HEK293 (cell line): ENCODE measurements around the gene EPN2.
"Not testable (repeated sequence)": the region's sequence is repeated elsewhere in the genome, so short reads cannot be mapped to it uniquely, and the experiment has no call there.

ENCODE experiments used
- CTCF ChIP-seq: fragments of 450-650 bp; formaldehyde crosslinking; IDR thresholded peaks from 2 replicates; pipeline ENCODE4 v1.5.1; 2016; ENCODE audit warnings: missing biosample characterization, missing genetic modification characterization
- GLI4 ChIP-seq: fragments of 450-650 bp; formaldehyde crosslinking; IDR thresholded peaks from 2 replicates; pipeline ENCODE4 v1.5.1; 2016; ENCODE audit warnings: missing biosample characterization, missing genetic modification characterization
- PRDM10 ChIP-seq: fragments of 450-650 bp; formaldehyde crosslinking; IDR thresholded peaks from 2 replicates; pipeline ENCODE4 v1.5.1; 2016; ENCODE audit warnings: missing biosample characterization, missing genetic modification characterization
- SETDB1 ChIP-seq: IDR thresholded peaks from one replicate; pipeline ENCODE4 v1.6.1; 2017; ENCODE audit warnings: mild to moderate bottlenecking, low read length, moderate library complexity, mixed read lengths; ENCODE audit not compliant: insufficient read length
- WT1 ChIP-seq: fragments of 450-650 bp; formaldehyde crosslinking; IDR thresholded peaks from 2 replicates; pipeline ENCODE4 v1.5.1; 2016; ENCODE audit warnings: missing biosample characterization, missing genetic modification characterization
- ZBTB7A ChIP-seq: fragments of 450-650 bp; formaldehyde crosslinking; IDR thresholded peaks from 2 replicates; pipeline ENCODE4 v1.5.1; 2016; ENCODE audit warnings: low read depth, missing biosample characterization, missing genetic modification characterization
- ZFP37 ChIP-seq: fragments of 450-650 bp; formaldehyde crosslinking; IDR thresholded peaks from 2 replicates; pipeline ENCODE4 v1.5.1; 2016; ENCODE audit warnings: missing biosample characterization, missing genetic modification characterization
- ZNF114 ChIP-seq: fragments of 450-650 bp; formaldehyde crosslinking; IDR thresholded peaks from 2 replicates; pipeline ENCODE4 v1.5.0; 2017; ENCODE audit warnings: missing biosample characterization, missing genetic modification characterization
- ZNF510 ChIP-seq: fragments of 450-650 bp; formaldehyde crosslinking; IDR thresholded peaks from 2 replicates; pipeline ENCODE4 v1.5.1; 2018; ENCODE audit warnings: mild to moderate bottlenecking, missing genetic modification characterization, missing biosample characterization; ENCODE audit not compliant: insufficient replicate concordance
- ZSCAN30 ChIP-seq: fragments of 450-650 bp; IDR thresholded peaks from 2 replicates; pipeline ENCODE4 v1.5.1; 2018; ENCODE audit warnings: missing biosample characterization, mild to moderate bottlenecking, missing genetic modification characterization, moderate library complexity

DNA sequence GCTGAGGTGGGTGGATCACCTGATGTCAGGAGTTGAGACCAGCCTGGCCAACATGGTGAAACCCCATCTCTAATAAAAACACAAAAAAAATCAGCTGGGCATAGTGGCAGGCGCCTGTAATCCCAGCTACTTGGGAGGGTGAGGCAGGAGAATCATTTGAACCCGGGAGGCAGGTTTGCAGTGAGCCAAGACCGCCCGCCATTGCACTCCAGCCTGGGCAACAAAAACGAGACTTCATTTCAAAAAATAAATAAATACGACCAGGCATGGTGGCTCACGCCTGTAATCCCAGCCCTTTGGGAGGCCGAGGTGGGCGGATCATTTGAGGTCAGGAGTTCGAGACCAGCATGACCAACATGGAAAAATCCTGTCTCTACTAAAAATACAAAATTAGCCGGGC, 116.2 kb downstream of the EPN2 start:
- TF ChIP-seq CTCF; GLI4 (tag by site-specific recombination); WT1 (tag by site-specific recombination); ZNF510 (tag by site-specific recombination); ZNF114 (tag by site-specific recombination); ZSCAN30; PRDM10 (tag by site-specific recombination); ZBTB7A (tag by site-specific recombination); ZFP37; SETDB1: not testable (repeated sequence)
